Testis (tissue), 2 donors: ENCODE data around the gene GPT2.

ENCODE experiments used
- CTCF ChIP-seq, 3 experiments: fragments of 450-650 bp in 2 of 3; fragments of 200-600 bp in 1 of 3; sonication (generic) in 1 of 3; IDR thresholded peaks; one replicate each; pipeline ENCODE4 v1.5.1; 2016 to 2019; ENCODE audit warnings: antibody characterized with exemption in 3 of 3, mild to moderate bottlenecking in 2 of 3, moderate library complexity in 1 of 3
- POLR2A ChIP-seq: fragments of 450-650 bp; IDR thresholded peaks from one replicate; pipeline ENCODE4 v1.6.1; 2017; ENCODE audit warnings: antibody characterized with exemption, mild to moderate bottlenecking, moderate library complexity

DNA sequence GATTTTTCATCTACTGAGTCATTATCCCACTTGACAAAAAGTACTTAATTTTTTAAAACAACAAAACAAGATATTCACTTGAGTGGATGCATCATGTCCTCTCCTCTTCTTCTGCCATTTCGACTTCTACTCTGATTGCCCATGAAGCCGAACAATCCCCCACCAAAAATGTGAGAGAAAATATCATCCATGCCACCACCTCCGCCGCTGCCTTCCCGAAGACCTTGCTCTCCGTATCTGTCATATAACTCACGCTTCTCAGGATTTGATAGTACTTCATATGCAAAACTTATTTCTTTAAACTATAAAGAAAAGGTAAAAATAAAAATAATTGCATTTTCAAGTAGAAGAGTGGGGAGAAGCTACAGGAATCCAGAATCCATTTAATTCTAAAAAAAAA lies 87.1 kb downstream of the GPT2 start:
- TF ChIP-seq POLR2A (no peak), CTCF (IDR thresholded peaks at IDR 0.05) (no peak)
